SH-SY5Y (cell line): ENCODE measurements around the gene EML1.

Experiments used
- GATA2 ChIP-seq: IDR thresholded peaks from 2 replicates; pipeline ENCODE4 v1.6.1; 2011; ENCODE audit warnings: mild to moderate bottlenecking, low read depth, low read length
- GATA3 ChIP-seq: IDR thresholded peaks from 2 replicates; pipeline ENCODE4 v1.6.1; 2011; ENCODE audit warnings: low read depth, mild to moderate bottlenecking, low read length, moderate library complexity

- no peak for TF ChIP-seq GATA2
- TF ChIP-seq GATA3, result no peak
Measured at GRCh38 chr14:99744199-99744872, 48.9 kb upstream of the EML1 start.
